GM21515 (cell line): ENCODE results near the gene TMEM11.
"Not testable (repeated sequence)": the region's sequence is repeated elsewhere in the genome, so short reads cannot be mapped to it uniquely, and the experiment has no call there.

ENCODE experiments used
- ATAC-seq: cut with Tn5 transposase; IDR thresholded peaks from one replicate; pipeline ENCODE4 v1.9.1; 2021; ENCODE audit not compliant: unreplicated experiment

Gene TMEM11

GRCh38 chr17:21212826-21213637, 929 bp downstream of the TMEM11 start:
- ATAC-seq = no peak

GRCh38 chr17:21211825-21212479, 2.0 kb downstream of the TMEM11 start:
- ATAC-seq = no peak

GRCh38 chr17:21210411-21211076, 3.4 kb downstream of the TMEM11 start:
- no peak for ATAC-seq

- ATAC-seq = no peak
Measured at GRCh38 chr17:21209511-21210175, 4.3 kb downstream of the TMEM11 start.

GRCh38 chr17:21208352-21208751, 5.6 kb downstream of the TMEM11 start:
- ATAC-seq = no peak

DNA sequence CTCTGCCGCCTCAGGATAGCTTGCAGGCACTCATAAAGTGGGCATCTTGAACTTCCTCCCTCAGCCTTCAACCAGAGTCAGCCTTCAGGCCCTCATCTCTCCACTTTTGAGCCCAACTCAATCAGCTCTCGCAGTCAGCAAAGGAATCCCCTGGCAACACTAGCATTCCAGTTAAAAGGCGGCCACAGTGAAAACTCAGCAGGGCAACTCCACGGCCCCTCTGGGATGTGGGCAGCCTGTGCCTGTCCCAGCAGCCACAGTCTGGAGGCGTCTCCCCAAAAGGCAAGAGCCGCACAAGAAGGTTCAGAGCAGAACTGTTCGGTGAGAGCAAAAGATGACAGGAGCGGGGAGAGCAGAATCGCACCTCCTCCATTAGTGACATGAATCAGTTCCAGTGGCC, 9.0 kb downstream of the TMEM11 start:
- ATAC-seq = no peak

- no peak for ATAC-seq
Measured at GRCh38 chr17:21202512-21202911, 11.4 kb downstream of the TMEM11 start.

GRCh38 chr17:21201874-21202273, 12.1 kb downstream of the TMEM11 start:
- no peak for ATAC-seq

DNA sequence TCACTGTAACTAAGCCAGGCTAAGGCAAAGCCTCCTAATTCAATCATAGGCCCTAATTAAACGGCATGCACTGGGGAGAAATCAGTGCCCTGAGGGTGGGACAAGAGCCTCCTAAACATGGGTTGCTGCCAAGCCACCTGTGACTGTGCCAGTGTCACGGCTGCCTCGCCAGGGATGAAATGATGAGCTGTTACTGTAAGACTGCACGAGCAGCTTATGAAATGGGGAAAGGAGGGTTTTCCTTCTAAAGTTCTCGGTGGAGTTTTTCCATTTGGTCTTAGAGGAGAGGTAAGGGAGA, 12.7 kb downstream of the TMEM11 start:
- no peak for ATAC-seq

GRCh38 chr17:21200590-21201297, 13.2 kb downstream of the TMEM11 start:
- ATAC-seq = no peak

DNA sequence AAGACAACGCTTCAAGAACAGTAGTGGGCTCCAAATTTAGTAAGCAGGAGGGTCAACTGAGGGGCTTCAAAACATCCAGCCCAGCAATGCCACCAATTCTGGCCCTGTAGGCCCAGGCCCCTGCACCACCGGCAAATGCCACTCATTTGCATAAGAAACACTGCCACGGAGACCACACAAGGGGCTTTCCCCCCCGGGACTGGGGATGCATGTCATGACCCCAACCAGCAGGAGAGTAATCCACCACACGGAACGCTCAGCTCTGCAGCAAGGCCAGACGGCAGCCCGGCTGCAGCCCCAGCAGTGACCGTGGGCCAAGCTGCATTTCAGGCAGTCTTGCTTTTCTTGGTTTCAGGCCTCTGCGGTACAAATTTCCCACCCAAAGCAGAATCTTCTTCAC, 14.1 kb downstream of the TMEM11 start:
- ATAC-seq = no peak

- ATAC-seq = no peak
Measured at GRCh38 chr17:21199311-21199710, 14.7 kb downstream of the TMEM11 start.

GRCh38 chr17:21198411-21198810, 15.6 kb downstream of the TMEM11 start:
- no peak for ATAC-seq

DNA sequence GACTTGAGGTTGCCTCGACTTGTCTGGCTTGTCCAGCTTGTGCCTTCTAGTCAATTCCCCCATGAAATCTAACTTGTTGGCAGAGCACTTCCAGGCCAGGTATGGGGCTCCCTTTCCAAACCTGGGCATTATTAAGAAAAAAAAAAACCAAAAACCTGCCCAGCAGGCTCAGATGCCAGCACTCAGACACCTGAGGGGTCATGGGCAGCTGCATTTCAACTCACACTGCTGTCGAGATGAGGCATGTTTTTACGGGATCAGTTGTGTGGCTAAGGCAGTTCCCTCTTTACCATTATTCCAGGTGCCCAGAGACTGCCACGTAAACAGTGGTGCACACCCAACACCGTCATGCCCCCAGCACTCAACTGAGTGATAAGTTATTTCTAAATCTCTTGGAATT, 17.8 kb downstream of the TMEM11 start:
- ATAC-seq = no peak

GRCh38 chr17:21194703-21195102, 19.3 kb downstream of the TMEM11 start:
- no peak for ATAC-seq

DNA sequence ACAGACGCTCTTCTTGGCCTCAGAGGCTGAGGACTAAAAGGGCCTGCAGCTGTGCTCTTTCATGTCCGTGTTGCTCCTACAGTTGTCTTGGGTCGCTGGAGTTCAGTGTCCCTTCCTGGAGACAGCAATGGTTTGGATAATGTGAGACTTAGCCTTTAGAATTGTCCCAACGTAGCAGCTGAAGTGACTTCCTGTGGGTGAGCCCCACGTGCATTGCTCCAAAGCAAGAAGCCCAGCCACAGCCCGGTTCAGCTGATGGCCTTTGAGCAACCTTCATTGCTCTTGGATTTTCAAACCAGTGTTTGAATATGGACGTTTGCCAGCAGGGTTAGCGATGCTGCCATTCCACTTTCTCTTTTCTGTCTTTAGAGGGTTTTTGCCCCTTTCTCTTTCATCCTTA, 19.7 kb downstream of the TMEM11 start:
- no peak for ATAC-seq

DNA sequence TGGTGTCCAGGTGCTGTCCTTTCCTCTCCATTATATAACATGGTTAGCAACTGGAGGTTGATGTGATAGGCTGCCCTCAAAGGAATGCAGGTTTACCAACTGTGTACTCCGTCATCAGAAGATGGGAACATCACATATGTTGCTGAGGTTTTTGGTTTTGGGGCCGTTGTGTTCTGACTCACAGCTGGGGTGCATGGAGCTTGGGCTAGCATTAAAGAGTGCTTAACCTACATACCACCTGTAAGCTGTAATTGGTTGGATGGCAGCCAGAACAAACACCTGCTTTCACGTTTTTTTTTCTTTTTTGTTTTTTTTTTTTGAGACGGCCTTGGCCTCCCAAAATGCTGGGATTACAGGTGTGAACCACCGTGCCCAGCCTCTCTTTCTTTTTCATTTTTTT, 20.9 kb downstream of the TMEM11 start:
- ATAC-seq = no peak

DNA sequence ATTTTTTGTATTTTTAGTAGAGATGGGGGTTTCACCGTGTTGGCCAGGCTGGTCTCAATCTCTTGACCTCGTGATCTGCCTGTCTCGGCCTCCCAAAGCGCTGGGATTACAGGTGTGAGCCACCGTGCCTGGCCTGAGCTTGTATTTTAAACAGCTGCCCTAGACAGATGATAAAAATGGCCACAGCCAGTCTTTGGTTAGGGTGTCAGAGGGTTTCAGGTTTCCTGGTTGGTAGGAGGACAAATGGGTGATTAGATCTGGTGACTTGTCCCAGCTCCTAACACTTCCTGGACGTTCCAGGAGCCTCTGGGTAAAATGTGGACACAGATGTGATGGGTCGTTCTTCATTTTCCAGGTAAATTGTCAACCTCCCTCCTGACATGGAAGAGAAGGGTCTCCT, 21.5 kb downstream of the TMEM11 start:
- ATAC-seq = not testable (repeated sequence)

GRCh38 chr17:21191698-21192097, 22.3 kb downstream of the TMEM11 start:
- ATAC-seq = no peak

- ATAC-seq = no peak
Measured at GRCh38 chr17:21190078-21190477, 23.9 kb downstream of the TMEM11 start.

DNA sequence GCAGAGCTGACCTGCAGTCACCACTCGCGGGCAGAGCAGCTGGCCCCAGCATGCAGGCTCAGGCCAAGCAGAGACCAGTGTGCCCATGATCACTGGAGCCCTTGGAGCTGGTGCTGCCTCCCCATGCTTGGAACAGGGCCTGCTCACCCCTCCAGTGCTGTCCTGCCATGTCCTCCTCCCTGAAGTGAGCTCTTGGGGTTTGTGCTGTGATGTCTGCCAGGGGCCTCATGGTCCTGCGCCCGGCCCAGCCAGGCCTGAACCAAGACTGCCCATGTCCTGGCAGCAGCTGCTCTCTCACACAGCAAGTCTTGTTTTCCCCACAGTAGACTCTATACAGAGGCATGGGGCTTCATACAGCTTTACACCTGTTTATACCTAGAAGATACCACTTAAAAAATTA, 24.6 kb downstream of the TMEM11 start:
- ATAC-seq = no peak
